Right lobe of liver (tissue), 6 donors: Measurements from ENCODE around the gene DOK1. TPM values are rescaled to one million over a fixed set of nuclear protein-coding genes. Genes with fewer than 3 reads are reported as not detected.

Experiments used
- ATAC-seq, 4 donors: fragments of 200-7000 bp; cut with Tn5 transposase; one replicate each; pipeline ENCODE4 v1.9.1; 2020; ENCODE audit warnings: mild to moderate bottlenecking in 4 of 4, moderate library complexity in 4 of 4
- DNase-seq, 3 donors: peaks; one replicate each; pipeline ENCODE4 v3.0.0-alpha.2; 2020
- H3K27ac ChIP-seq, 3 donors: fragments of 200-600 bp; one replicate each; pipeline ENCODE4 v1.8.0; 2022
- H3K27me3 ChIP-seq, 2 donors: fragments of 200-600 bp; one replicate each; pipeline ENCODE4 v1.8.0; 2022
- H3K36me3 ChIP-seq, 4 donors: fragments of 200-600 bp; sonication (generic) in 1 of 4; one replicate each; pipeline versions ENCODE4 v1.5.1 to v1.8.0; 2017 to 2022; ENCODE audit warnings: control low read depth in 1 of 4
- H3K4me1 ChIP-seq, 4 donors: fragments of 200-600 bp; sonication (generic) in 1 of 4; one replicate each; pipeline versions ENCODE4 v1.5.1 to v1.8.0; 2017 to 2022; ENCODE audit warnings: control low read depth in 1 of 4
- H3K4me3 ChIP-seq, 3 donors: fragments of 200-600 bp; one replicate each; pipeline ENCODE4 v1.8.0; 2022
- H3K9me3 ChIP-seq, 4 donors: fragments of 200-600 bp; sonication (generic) in 1 of 4; one replicate each; pipeline versions ENCODE4 v1.5.1 to v1.8.0; 2017 to 2022; ENCODE audit warnings: control low read depth in 1 of 4
- CTCF ChIP-seq, 4 donors: fragments of 200-600 bp in 3 of 4; fragments of 450-650 bp in 1 of 4; IDR thresholded peaks; one replicate each; pipeline versions ENCODE4 v1.5.1 to v1.8.0; 2016 to 2022; ENCODE audit warnings: antibody characterized with exemption in 4 of 4, mild to moderate bottlenecking in 2 of 4
- POLR2A ChIP-seq: fragments of 450-650 bp; IDR thresholded peaks from one replicate; pipeline ENCODE4 v1.6.1; 2017; ENCODE audit warnings: antibody characterized with exemption, mild to moderate bottlenecking
- WGBS: methylation state at CpG from one replicate; pipeline ENCODE4 v1.1.6; 2018; ENCODE audit warnings: low coverage, low lambda C conversion rate; ENCODE audit not compliant: insufficient coverage; ENCODE audit errors: missing lambda C conversion rate; 5-methylcytosine and 5-hydroxymethylcytosine counted together
- intact Hi-C, 2 donors: fragments of 100-400 bp; cut with DNase I; formaldehyde crosslinking; loops; one replicate each; pipeline versions ENCODE4 v1.11.2 to v1.14.1; 2022
- total RNA-seq, 6 experiments: library from RNA; depleted of rRNA in 2 of 6; stranded (reverse); fragments of >200 nt in 2 of 6; fragmentation: NEBNext Ultra II Directional in 3 of 6; extraction: Animal tissue kit (Norgen Biotek cat#: 25700) in 3 of 6; gene quantifications; one replicate each; pipeline versions ENCODE4 v1.1.0 to v1.2.4, GENCODE V29; 2016 to 2023
- donor health status: DM: no; HTN: yes; CAD: no.
- donor health status: DM: no; HTN: no; CAD: no.
- donor health status: DM: no; HTN: no; CAD: no.
- donor health status: DM: no; HTN: yes; CAD: no.
- donor health status: DM: no; HTN: yes; CAD: no.

DOK1 gene
- total RNA-seq, 6 experiments from 2014 or later, result 1.9 to 3.7 (median 3.2) TPM

GRCh38 chr2:74533464-74533863, 21.1 kb upstream of the DOK1 start:
- Histone ChIP-seq H3K27ac (no peak overlapping the region), H3K27me3 (no peaks in the 10 kb centered on the region), H3K9me3 (no peaks in the 10 kb centered on the region), H3K36me3 (peaks cover 0 to 9% (median 0%) of the 10 kb centered on the region in 4 donors), H3K4me1 (peaks cover 0 to 13% (median 4%) of the 10 kb centered on the region in 4 donors), H3K4me3 (no peak overlapping the region)
- DNase-seq (no peak), ATAC-seq (no peak)
- TF ChIP-seq CTCF (IDR thresholded peaks at IDR 0.05) (no peak), POLR2A (no peak)
- WGBS, result 76% methylated on average over 4 of the region's 4 CpGs
- intact Hi-C loops, result no loop called here

GRCh38 chr2:74534411-74534810, 20.1 kb upstream of the DOK1 start:
- Histone ChIP-seq H3K27ac (no peak overlapping the region), H3K4me3 (no peak overlapping the region), H3K9me3 (no peaks in the 10 kb centered on the region), H3K36me3 (peaks cover 0 to 9% (median 0%) of the 10 kb centered on the region in 4 donors), H3K4me1 (peaks cover 0 to 8% (median 2%) of the 10 kb centered on the region in 4 donors), H3K27me3 (no peaks in the 10 kb centered on the region)
- no peak for TF ChIP-seq POLR2A
- no peak for TF ChIP-seq CTCF (IDR thresholded peaks at IDR 0.05)
- DNase-seq (no peak), ATAC-seq (no peak)
- intact Hi-C loops, result no loop called here
- WGBS, result no CpG with 5 or more reads among the region's 12 CpGs

DNA sequence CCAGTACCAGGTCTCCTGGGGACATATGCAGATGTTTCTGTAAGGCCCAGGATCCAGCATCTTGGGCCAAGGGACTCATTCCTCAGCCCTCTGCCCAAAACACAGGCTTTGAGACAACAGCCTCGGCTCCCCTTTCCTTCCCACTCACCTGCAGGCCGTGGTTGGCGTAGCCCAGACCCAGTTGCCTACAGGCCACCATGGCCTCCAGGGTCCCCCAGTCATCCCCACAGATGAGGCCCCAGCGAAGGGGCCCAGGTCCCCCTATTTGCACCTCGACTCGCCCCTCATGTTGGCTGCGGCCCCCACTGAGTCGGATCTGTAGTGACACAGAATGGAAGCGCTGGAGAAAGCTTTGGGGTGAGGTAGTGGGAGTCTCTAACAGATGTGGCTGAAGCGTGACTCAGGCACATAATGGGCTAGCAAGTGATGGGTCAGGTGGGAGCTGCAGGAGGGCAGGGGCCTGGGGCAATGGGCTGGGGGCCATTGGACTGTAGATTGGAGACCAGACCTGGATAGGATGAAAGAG, 19.0 kb upstream of the DOK1 start:
- TF ChIP-seq POLR2A (no peak), CTCF (IDR thresholded peaks at IDR 0.05) (no peak)
- WGBS, result 83% methylated on average over 4 of the region's 10 CpGs
- no peaks in the 10 kb centered on the region for H3K27me3 ChIP-seq
- H3K36me3 ChIP-seq, result peaks cover 0 to 9% (median 0%) of the 10 kb centered on the region in 4 donors
- peaks cover 0 to 8% (median 1%) of the 10 kb centered on the region in 4 donors for H3K4me1 ChIP-seq
- no peak overlapping the region for H3K27ac ChIP-seq
- DNase-seq, result no peak
- intact Hi-C loops, result no loop called here
- no peak overlapping the region for H3K4me3 ChIP-seq
- ATAC-seq, result no peak
- no peaks in the 10 kb centered on the region for H3K9me3 ChIP-seq

- intact Hi-C loops, result no loop called here
- no peaks in the 10 kb centered on the region for H3K4me1 ChIP-seq
- no peak overlapping the region for H3K4me3 ChIP-seq
- TF ChIP-seq CTCF (IDR thresholded peaks at IDR 0.05), result no peak
- no peak for TF ChIP-seq POLR2A
- no peaks in the 10 kb centered on the region for H3K27me3 ChIP-seq
- no peak overlapping the region for H3K27ac ChIP-seq
- DNase-seq, result no peak
- WGBS, result 73% methylated on average over 17 of the region's 23 CpGs
- H3K36me3 ChIP-seq, result peaks cover 0 to 9% (median 0%) of the 10 kb centered on the region in 4 donors
- no peaks in the 10 kb centered on the region for H3K9me3 ChIP-seq
- ATAC-seq, result no peak
These were observed 18.2 kb upstream of the DOK1 start for GRCh38 chr2:74536166-74536950.
